GM12891 (cell line): ENCODE measurements around the gene TIAL1.

Experiments used
- POLR2A ChIP-seq: IDR thresholded peaks from 2 replicates; pipeline ENCODE4 v1.6.1; 2011; ENCODE audit warnings: low read depth, low read length, control low read depth
- TAF1 ChIP-seq: IDR thresholded peaks from 2 replicates; pipeline ENCODE4 v1.6.1; 2011; ENCODE audit warnings: low read depth, low read length, control low read depth

DNA sequence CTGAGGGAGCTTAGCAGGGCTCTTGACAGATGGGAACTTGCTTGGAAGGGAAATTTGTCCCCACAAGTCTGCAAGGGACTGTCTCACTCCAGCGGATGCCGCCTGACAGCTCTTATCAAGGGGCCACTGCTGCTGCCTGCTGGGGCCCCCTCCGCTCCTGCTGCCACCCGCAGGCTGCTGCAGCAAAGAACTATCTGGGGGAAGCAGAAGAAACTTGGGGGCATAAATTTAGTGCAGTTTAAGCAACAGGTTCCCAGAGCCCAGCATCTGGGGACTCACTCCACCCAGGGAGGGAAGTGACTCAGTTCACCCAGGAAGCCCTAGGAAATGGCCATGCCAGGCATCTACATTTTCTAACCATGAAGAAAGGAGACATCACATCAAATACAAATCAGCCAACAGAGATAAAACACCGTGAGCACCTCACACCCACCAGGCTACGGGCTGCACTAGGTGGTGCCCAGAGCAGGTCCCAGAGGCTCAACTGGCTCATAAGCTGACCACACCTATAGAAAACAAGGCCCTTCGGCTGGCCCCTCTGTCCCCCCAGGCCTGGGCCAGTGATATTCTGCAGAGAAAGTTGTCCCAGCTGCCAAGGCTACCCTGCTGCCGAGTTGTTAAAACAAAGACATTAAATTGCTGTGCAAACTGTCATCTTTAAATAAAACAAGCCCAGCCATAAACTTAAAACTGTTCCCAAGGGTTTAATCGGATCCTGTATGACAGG, 58.0 kb downstream of the TIAL1 start:
- no peak for TF ChIP-seq POLR2A
- TF ChIP-seq TAF1 = no peak
